ENCODE results near the gene PRUNE2.

DNA sequence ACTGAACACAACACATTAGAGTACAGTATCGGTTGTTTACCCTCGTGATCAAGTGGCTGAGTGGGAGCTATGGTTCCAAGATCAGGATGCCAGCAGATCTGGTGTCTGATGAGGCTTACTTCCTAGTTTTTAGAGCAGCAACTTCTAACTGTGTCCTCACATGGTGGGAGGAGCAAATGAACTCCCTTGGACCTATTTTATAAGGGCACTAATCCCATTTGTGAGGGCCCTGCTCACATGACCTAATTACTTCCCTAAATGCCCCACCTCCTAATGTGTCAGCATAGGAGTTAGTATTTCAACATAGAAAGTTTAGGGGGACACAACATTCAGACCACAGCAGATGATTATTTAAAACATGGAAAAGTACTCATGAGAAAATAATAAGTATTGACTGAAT is 335.1 kb downstream of the PRUNE2 start:
- TF ChIP-seq, protein P1, sequence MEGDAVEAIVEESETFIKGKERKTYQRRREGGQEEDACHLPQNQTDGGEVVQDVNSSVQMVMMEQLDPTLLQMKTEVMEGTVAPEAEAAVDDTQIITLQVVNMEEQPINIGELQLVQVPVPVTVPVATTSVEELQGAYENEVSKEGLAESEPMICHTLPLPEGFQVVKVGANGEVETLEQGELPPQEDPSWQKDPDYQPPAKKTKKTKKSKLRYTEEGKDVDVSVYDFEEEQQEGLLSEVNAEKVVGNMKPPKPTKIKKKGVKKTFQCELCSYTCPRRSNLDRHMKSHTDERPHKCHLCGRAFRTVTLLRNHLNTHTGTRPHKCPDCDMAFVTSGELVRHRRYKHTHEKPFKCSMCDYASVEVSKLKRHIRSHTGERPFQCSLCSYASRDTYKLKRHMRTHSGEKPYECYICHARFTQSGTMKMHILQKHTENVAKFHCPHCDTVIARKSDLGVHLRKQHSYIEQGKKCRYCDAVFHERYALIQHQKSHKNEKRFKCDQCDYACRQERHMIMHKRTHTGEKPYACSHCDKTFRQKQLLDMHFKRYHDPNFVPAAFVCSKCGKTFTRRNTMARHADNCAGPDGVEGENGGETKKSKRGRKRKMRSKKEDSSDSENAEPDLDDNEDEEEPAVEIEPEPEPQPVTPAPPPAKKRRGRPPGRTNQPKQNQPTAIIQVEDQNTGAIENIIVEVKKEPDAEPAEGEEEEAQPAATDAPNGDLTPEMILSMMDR (IDR thresholded peaks at IDR 0.05), result no peak
- TF ChIP-seq POLR2A (IDR thresholded peaks at IDR 0.05) (no peak), POLR2AphosphoS5 (IDR thresholded peaks at IDR 0.05) (no peak)

Data from upper lobe of left lung (tissue), 4 donors.